HepG2 (cell line): Measurements from ENCODE around the gene CIART.
A peak's percentile ranks its signal among the peaks of the same experiment; 100 is the strongest.

Experiments
- BHLHE40 ChIP-seq: IDR thresholded peaks from 2 replicates; pipeline ENCODE4 v1.6.1; 2011; ENCODE audit warnings: low read length, improper control_type of control experiment
- CCAR2 ChIP-seq: fragments of 200-400 bp; formaldehyde crosslinking; optimal IDR thresholded peaks from 2 replicates; pipeline ENCODE3; 2018; ENCODE audit warnings: low read depth, mild to moderate bottlenecking, low read length, moderate library complexity
- EZH2 ChIP-seq: conservative IDR thresholded peaks from 2 replicates; pipeline ENCODE4 v1.6.1; 2012; ENCODE audit warnings: mild to moderate bottlenecking, low read depth, low read length, moderate library complexity
- GABPA ChIP-seq, 2 experiments: IDR thresholded peaks; 2 replicates each; pipeline ENCODE4 v1.6.1; 2011 to 2016; ENCODE audit warnings: low read depth in 2 of 2, low read length in 1 of 2, missing biosample characterization in 1 of 2, missing genetic modification characterization in 1 of 2
- HNF4A ChIP-seq: sonication (generic); formaldehyde crosslinking; IDR thresholded peaks from 2 replicates; pipeline ENCODE4 v1.4.0; 2020; ENCODE audit warnings: missing genetic modification reagents
- KDM3A ChIP-seq: IDR thresholded peaks from 2 replicates; pipeline ENCODE4 v1.6.1; 2018; ENCODE audit warnings: low read depth, missing compliant biosample characterization
- MAFK ChIP-seq, 2 experiments: IDR thresholded peaks in 1 of 2; conservative IDR thresholded peaks in 1 of 2; 2 replicates each; pipeline ENCODE4 v1.6.1; 2011; ENCODE audit warnings: improper control_type of control experiment in 2 of 2, low read length in 2 of 2
- POLR2AphosphoS2 ChIP-seq: IDR thresholded peaks from 2 replicates; pipeline ENCODE4 v1.6.1; 2011; ENCODE audit warnings: low read depth, low read length, improper control_type of control experiment
- RELA ChIP-seq: sonication (generic); formaldehyde crosslinking; IDR thresholded peaks from 2 replicates; pipeline ENCODE4 v1.4.0; 2020; ENCODE audit warnings: missing genetic modification reagents
- TCF12 ChIP-seq, 2 experiments: fragments of 450-650 bp in 1 of 2; sonication (generic) in 1 of 2; formaldehyde crosslinking in 1 of 2; IDR thresholded peaks; 2 replicates each; pipeline versions ENCODE4 v1.6.1 to v1.8.0; 2017 to 2022; ENCODE audit warnings: antibody characterized with exemption in 1 of 2, mild to moderate bottlenecking in 1 of 2, missing genetic modification reagents in 1 of 2, moderate library complexity in 1 of 2
- ZNF335 ChIP-seq: sonication (generic); formaldehyde crosslinking; IDR thresholded peaks from 2 replicates; pipeline ENCODE4 v1.4.0; 2020; ENCODE audit warnings: missing genetic modification reagents
- TF ChIP-seq, protein P1 (sequence below): sonication (generic); formaldehyde crosslinking; IDR thresholded peaks from 2 replicates; pipeline ENCODE4 v1.8.1; 2022; ENCODE audit warnings: low read depth, mild to moderate bottlenecking, missing genetic modification reagents
- TF ChIP-seq, protein P2 (sequence below): sonication (generic); formaldehyde crosslinking; IDR thresholded peaks from 2 replicates; pipeline ENCODE4 v1.4.0; 2020; ENCODE audit warnings: mild to moderate bottlenecking, missing genetic modification reagents
- TF ChIP-seq, protein P3 (sequence below): sonication (generic); formaldehyde crosslinking; IDR thresholded peaks from 2 replicates; pipeline ENCODE4 v1.5.0; 2020; ENCODE audit warnings: mild to moderate bottlenecking, missing genetic modification reagents, moderate library complexity

DNA sequence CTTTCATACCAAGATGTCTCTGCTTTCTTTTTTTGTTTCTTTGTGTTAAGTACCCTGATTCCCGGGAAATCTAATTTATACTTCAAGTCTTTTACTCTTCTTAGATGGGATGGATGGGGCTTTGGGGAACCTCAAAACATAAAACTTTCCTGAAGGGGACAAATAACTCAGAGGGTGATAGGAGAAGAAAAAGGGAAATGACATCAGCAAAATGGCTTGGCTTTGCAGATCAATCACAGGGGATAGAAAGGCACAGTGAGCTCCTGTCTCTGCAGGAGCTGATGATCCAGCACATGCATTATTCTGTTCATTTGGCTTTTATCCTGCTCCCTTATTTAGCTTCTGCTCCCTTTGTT lies 26.2 kb upstream of the CIART start:
- TF ChIP-seq GABPA (IDR thresholded peaks at IDR 0.05; ENCODE audit: low read depth, low read length), result no peak
- peak; percentile 5; the same call in 1 of the 2 replicates for TF ChIP-seq GABPA (CRISPR knock-in tag; IDR thresholded peaks at IDR 0.05; ENCODE audit: low read depth)
- no peak for TF ChIP-seq HNF4A
- TF ChIP-seq POLR2AphosphoS2, result no peak
- TF ChIP-seq, protein P1, sequence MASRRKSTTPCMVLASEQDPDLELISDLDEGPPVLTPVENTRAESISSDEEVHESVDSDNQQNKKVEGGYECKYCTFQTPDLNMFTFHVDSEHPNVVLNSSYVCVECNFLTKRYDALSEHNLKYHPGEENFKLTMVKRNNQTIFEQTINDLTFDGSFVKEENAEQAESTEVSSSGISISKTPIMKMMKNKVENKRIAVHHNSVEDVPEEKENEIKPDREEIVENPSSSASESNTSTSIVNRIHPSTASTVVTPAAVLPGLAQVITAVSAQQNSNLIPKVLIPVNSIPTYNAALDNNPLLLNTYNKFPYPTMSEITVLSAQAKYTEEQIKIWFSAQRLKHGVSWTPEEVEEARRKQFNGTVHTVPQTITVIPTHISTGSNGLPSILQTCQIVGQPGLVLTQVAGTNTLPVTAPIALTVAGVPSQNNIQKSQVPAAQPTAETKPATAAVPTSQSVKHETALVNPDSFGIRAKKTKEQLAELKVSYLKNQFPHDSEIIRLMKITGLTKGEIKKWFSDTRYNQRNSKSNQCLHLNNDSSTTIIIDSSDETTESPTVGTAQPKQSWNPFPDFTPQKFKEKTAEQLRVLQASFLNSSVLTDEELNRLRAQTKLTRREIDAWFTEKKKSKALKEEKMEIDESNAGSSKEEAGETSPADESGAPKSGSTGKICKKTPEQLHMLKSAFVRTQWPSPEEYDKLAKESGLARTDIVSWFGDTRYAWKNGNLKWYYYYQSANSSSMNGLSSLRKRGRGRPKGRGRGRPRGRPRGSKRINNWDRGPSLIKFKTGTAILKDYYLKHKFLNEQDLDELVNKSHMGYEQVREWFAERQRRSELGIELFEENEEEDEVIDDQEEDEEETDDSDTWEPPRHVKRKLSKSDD (CRISPR knock-in tag), result no peak
- TF ChIP-seq KDM3A (CRISPR knock-in tag), result no peak
- TF ChIP-seq, protein P2, sequence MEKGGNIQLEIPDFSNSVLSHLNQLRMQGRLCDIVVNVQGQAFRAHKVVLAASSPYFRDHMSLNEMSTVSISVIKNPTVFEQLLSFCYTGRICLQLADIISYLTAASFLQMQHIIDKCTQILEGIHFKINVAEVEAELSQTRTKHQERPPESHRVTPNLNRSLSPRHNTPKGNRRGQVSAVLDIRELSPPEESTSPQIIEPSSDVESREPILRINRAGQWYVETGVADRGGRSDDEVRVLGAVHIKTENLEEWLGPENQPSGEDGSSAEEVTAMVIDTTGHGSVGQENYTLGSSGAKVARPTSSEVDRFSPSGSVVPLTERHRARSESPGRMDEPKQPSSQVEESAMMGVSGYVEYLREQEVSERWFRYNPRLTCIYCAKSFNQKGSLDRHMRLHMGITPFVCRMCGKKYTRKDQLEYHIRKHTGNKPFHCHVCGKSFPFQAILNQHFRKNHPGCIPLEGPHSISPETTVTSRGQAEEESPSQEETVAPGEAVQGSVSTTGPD (CRISPR knock-in tag), result no peak
- TF ChIP-seq ZNF335 (CRISPR knock-in tag), result no peak
- TF ChIP-seq RELA, result no peak
- TF ChIP-seq EZH2, result no peak
- TF ChIP-seq TCF12 (IDR thresholded peaks at IDR 0.05), result no peak
- TF ChIP-seq TCF12 (CRISPR knock-in tag; IDR thresholded peaks at IDR 0.05), result no peak
- no peak for TF ChIP-seq CCAR2
- no peak for TF ChIP-seq MAFK (conservative IDR thresholded peaks at IDR 0.05 in 1 of 2, IDR thresholded peaks at IDR 0.05 in 1 of 2; ENCODE audit: low read length in 2 of 2)
- TF ChIP-seq, protein P3, sequence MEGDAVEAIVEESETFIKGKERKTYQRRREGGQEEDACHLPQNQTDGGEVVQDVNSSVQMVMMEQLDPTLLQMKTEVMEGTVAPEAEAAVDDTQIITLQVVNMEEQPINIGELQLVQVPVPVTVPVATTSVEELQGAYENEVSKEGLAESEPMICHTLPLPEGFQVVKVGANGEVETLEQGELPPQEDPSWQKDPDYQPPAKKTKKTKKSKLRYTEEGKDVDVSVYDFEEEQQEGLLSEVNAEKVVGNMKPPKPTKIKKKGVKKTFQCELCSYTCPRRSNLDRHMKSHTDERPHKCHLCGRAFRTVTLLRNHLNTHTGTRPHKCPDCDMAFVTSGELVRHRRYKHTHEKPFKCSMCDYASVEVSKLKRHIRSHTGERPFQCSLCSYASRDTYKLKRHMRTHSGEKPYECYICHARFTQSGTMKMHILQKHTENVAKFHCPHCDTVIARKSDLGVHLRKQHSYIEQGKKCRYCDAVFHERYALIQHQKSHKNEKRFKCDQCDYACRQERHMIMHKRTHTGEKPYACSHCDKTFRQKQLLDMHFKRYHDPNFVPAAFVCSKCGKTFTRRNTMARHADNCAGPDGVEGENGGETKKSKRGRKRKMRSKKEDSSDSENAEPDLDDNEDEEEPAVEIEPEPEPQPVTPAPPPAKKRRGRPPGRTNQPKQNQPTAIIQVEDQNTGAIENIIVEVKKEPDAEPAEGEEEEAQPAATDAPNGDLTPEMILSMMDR (CRISPR knock-in tag), result no peak
- no peak for TF ChIP-seq BHLHE40
